ENCODE data around the gene MAP4K4. TPM values are rescaled to one million over a fixed set of nuclear protein-coding genes. Genes with fewer than 3 reads are reported as not detected.

The MAP4K4 gene
- total RNA-seq, 2 experiments from 2014 or later = 92.8 to 94.0 TPM

DNA sequence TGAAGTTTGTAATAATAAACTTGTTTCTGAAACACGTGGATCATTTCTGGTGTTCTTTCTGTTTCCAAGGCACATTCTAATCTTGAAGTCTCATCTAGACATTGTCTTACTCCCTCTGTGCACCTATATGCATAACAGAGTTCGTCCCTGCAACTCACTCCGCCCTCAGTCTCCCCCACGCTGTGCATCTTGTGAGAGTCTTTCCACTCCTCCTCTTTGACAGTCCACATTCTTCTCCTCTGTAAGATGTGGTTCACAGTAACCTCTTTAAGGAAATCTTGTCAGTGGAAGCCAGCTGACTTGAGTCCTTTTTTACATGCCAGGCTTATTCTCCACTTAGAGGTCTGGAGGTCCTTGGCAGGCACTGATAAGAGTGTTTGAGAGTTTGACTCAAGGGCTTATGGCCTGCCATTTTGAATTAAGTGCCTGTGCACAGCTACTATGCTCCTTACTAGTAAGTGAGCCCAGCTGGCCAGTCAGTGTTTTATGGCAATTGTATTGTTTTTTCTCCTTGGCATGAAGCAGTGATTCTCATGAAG lies 185.3 kb downstream of the MAP4K4 start:
- Mint-ChIP-seq H3K36me3 (ENCODE audit: low read depth) (peaks cover 98% of the 10 kb centered on the region), H3K27ac (no peak overlapping the region), H3K9me3 (no peaks in the 10 kb centered on the region), H3K27me3 (no peaks in the 10 kb centered on the region), H3K4me3 (no peak overlapping the region), H3K4me1 (ENCODE audit: low read depth) (peaks cover 5% of the 10 kb centered on the region)
- ATAC-seq (ENCODE audit: poor library complexity) (no peak), DNase-seq (no peak)
- no peaks in the 10 kb centered on the region for H3K9me3 ChIP-seq (ENCODE audit: control insufficient read depth in 1 of 2, insufficient read depth in 1 of 2, low read length in 2 of 2)
- peaks cover 89% of the 10 kb centered on the region for H3K36me3 ChIP-seq (ENCODE audit: insufficient read depth, low read length)
- no peaks in the 10 kb centered on the region for H3K4me1 ChIP-seq (ENCODE audit: insufficient read depth, low read length)
- intact Hi-C loops (cut with DNase I, micrococcal nuclease) = loop anchor here in 1 of 2 experiments (5.0 kb wide), 1 partner anchor 354 kb away; no protein-coding TSS in a partner anchor
- no peaks in the 10 kb centered on the region for H3K27me3 ChIP-seq (ENCODE audit: control insufficient read depth in 1 of 2, insufficient read depth in 2 of 2, low read length in 2 of 2)
- no peak overlapping the region for H3K4me3 ChIP-seq (ENCODE audit: low read length)
- TF ChIP-seq, protein P1, sequence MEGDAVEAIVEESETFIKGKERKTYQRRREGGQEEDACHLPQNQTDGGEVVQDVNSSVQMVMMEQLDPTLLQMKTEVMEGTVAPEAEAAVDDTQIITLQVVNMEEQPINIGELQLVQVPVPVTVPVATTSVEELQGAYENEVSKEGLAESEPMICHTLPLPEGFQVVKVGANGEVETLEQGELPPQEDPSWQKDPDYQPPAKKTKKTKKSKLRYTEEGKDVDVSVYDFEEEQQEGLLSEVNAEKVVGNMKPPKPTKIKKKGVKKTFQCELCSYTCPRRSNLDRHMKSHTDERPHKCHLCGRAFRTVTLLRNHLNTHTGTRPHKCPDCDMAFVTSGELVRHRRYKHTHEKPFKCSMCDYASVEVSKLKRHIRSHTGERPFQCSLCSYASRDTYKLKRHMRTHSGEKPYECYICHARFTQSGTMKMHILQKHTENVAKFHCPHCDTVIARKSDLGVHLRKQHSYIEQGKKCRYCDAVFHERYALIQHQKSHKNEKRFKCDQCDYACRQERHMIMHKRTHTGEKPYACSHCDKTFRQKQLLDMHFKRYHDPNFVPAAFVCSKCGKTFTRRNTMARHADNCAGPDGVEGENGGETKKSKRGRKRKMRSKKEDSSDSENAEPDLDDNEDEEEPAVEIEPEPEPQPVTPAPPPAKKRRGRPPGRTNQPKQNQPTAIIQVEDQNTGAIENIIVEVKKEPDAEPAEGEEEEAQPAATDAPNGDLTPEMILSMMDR (IDR thresholded peaks at IDR 0.05) = no peak
- ChIA-PET POLR2A (interaction anchor here (1.7 kb wide), 1 partner anchor 358 kb away, joined by 5 read pairs; no protein-coding TSS in a partner anchor), CTCF (interaction anchor here (1.1 kb wide), 1 partner anchor 8 kb away, joined by 4 read pairs; no protein-coding TSS in a partner anchor)
- no peak overlapping the region for H3K27ac ChIP-seq (ENCODE audit: low read depth in 1 of 2, low read length in 2 of 2)

DNA sequence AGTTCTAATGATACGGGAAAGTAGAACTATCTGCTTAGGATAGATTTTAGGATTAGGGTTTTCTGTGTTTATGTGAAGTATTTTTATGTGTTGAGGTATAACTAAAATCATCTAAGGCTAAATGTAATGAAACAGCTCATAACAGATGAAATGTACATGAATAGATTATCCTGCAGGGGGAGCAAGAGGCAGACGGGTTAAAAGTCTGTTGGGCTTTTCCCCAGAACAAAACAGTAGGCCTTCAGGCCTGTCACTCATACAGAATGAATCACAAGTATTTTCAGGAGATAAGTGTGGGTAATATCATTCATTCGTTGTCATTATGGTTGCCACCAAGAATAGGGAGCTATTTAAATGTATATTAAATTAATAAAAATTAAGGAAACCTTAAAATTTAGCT lies 186.4 kb downstream of the MAP4K4 start:
- H3K36me3 Mint-ChIP-seq (ENCODE audit: low read depth) = peaks cover 98% of the 10 kb centered on the region
- intact Hi-C loops (cut with DNase I, micrococcal nuclease) = loop anchor here (1.0 to 5.0 kb wide), 3 partner anchors 353 to 565 kb away; no protein-coding TSS in a partner anchor
- no peaks in the 10 kb centered on the region for H3K27me3 Mint-ChIP-seq
- H3K27me3 ChIP-seq (ENCODE audit: control insufficient read depth in 1 of 2, insufficient read depth in 2 of 2, low read length in 2 of 2) = no peaks in the 10 kb centered on the region
- peak; percentile 48 for ATAC-seq (ENCODE audit: poor library complexity)
- H3K4me1 ChIP-seq (ENCODE audit: insufficient read depth, low read length) = no peaks in the 10 kb centered on the region
- ChIA-PET POLR2A (interaction anchor here (1.7 kb wide), 1 partner anchor 357 kb away, joined by 5 read pairs; no protein-coding TSS in a partner anchor), CTCF (interaction anchor here (0.6 to 3.1 kb wide), 6 partner anchors 9 to 489 kb away, joined by 3 to 16 read pairs (median 4); no protein-coding TSS in a partner anchor)
- DNase-seq = peak in 5 of 14 experiments; percentile 5 to 65 (median 40)
- peaks cover 5% of the 10 kb centered on the region for H3K4me1 Mint-ChIP-seq (ENCODE audit: low read depth)
- H3K36me3 ChIP-seq (ENCODE audit: insufficient read depth, low read length) = peaks cover 83% of the 10 kb centered on the region
- H3K9me3 ChIP-seq (ENCODE audit: control insufficient read depth in 1 of 2, insufficient read depth in 1 of 2, low read length in 2 of 2) = no peaks in the 10 kb centered on the region
- TF ChIP-seq, protein P1 (IDR thresholded peaks at IDR 0.05) = peak; percentile 56
- no peak overlapping the region for H3K27ac Mint-ChIP-seq
- H3K4me3 ChIP-seq (ENCODE audit: low read length) = no peak overlapping the region
- no peaks in the 10 kb centered on the region for H3K9me3 Mint-ChIP-seq
- no peak overlapping the region for H3K27ac ChIP-seq (ENCODE audit: low read depth in 1 of 2, low read length in 2 of 2)
- H3K4me3 Mint-ChIP-seq = no peak overlapping the region

DNA sequence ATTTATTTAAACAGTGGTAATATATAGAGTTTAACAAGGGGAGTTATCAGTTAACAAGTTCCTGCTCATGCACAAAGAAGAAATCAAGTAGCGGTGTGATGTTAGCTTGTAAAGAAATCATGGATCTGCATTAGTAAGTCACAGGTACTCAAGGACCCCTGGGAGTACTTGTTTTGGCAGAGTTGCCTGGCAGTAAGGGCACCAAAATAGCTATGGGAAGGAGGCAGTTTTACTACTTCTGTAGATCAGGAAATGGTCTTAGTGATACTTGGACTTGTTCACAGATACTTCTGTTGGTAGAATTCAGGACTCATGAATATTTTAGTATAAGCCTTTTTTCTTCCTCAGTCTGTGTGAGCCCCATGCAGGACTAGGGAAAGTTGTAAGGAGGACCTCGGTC lies 186.9 kb downstream of the MAP4K4 start:
- no peaks in the 10 kb centered on the region for H3K27me3 Mint-ChIP-seq
- Histone ChIP-seq H3K9me3 (ENCODE audit: control insufficient read depth in 1 of 2, insufficient read depth in 1 of 2, low read length in 2 of 2) (no peaks in the 10 kb centered on the region), H3K4me3 (ENCODE audit: low read length) (no peak overlapping the region), H3K27me3 (ENCODE audit: control insufficient read depth in 1 of 2, insufficient read depth in 2 of 2, low read length in 2 of 2) (no peaks in the 10 kb centered on the region), H3K36me3 (ENCODE audit: insufficient read depth, low read length) (peaks cover 85% of the 10 kb centered on the region), H3K4me1 (ENCODE audit: insufficient read depth, low read length) (no peaks in the 10 kb centered on the region), H3K27ac (ENCODE audit: low read depth in 1 of 2, low read length in 2 of 2) (no peak overlapping the region)
- peaks cover 5% of the 10 kb centered on the region for H3K4me1 Mint-ChIP-seq (ENCODE audit: low read depth)
- H3K4me3 Mint-ChIP-seq = no peak overlapping the region
- TF ChIP-seq, protein P1 (IDR thresholded peaks at IDR 0.05) = no peak
- ChIA-PET CTCF (interaction anchor here (1.2 to 3.1 kb wide), 4 partner anchors 10 to 357 kb away, joined by 3 to 16 read pairs (median 4); no protein-coding TSS in a partner anchor), POLR2A (interaction anchor here (1.7 kb wide), 1 partner anchor 356 kb away, joined by 5 read pairs; no protein-coding TSS in a partner anchor)
- ATAC-seq (ENCODE audit: poor library complexity) (no peak), DNase-seq (no peak)
- H3K27ac Mint-ChIP-seq = peak overlapping the region; percentile 36
- peaks cover 98% of the 10 kb centered on the region for H3K36me3 Mint-ChIP-seq (ENCODE audit: low read depth)
- intact Hi-C loops (cut with DNase I, micrococcal nuclease) = loop anchor here (1.0 to 5.0 kb wide), 3 partner anchors 353 to 564 kb away; no protein-coding TSS in a partner anchor
- H3K9me3 Mint-ChIP-seq = no peaks in the 10 kb centered on the region

All from CD4-positive, alpha-beta T cell (primary cell).